ENCODE results near the gene WFDC8.

- TF ChIP-seq POLR2A (IDR thresholded peaks at IDR 0.05; ENCODE audit: low read depth, low read length): no peak
- TF ChIP-seq CTCF (IDR thresholded peaks at IDR 0.05; ENCODE audit: extremely low read depth in 1 of 2, insufficient read depth in 1 of 2, low read depth in 1 of 2, low read length in 2 of 2): no peak
- TF ChIP-seq FOS (IDR thresholded peaks at IDR 0.05; ENCODE audit: borderline replicate concordance, insufficient read depth, low read length): no peak
- no peak for TF ChIP-seq EZH2 (IDR thresholded peaks at IDR 0.05; ENCODE audit: borderline replicate concordance, low read depth, low read length, severe bottlenecking)
- TF ChIP-seq GATA2 (IDR thresholded peaks at IDR 0.05; ENCODE audit: insufficient read depth, insufficient read length, low read depth, low read length): no peak
These were observed 63.8 kb downstream of the WFDC8 start, which contains the start of gene SPINT3 for GRCh38 chr20:45515147-45515913.

Measured in endothelial cell of umbilical vein (primary cell).